DOHH2 (cell line): ENCODE results near the gene SLC22A1.

Experiments
- H3F3A ChIP-seq: fragments of 200-600 bp; sonication (generic), shearing (Covaris generic); 2 replicates; pipeline ENCODE4 v1.6.0; 2016; ENCODE audit warnings: antibody characterized with exemption, mild to moderate bottlenecking; ENCODE audit not compliant: control insufficient read depth, insufficient read depth
- H3K27ac ChIP-seq: fragments of 200-600 bp; sonication (generic); 2 replicates; pipeline ENCODE4 v1.5.1; 2014; ENCODE audit warnings: low read depth, mild to moderate bottlenecking, low read length, moderate library complexity
- H3K27me3 ChIP-seq: fragments of 200-600 bp; sonication (generic); 2 replicates; pipeline ENCODE4 v1.6.1; 2014; ENCODE audit warnings: mild to moderate bottlenecking, low read length, mixed read lengths; ENCODE audit not compliant: control insufficient read depth
- H3K36me3 ChIP-seq: fragments of 200-600 bp; sonication (generic); 2 replicates; pipeline ENCODE4 v1.6.1; 2014; ENCODE audit warnings: mild to moderate bottlenecking, low read length, moderate library complexity, mixed read lengths; ENCODE audit not compliant: control insufficient read depth
- H3K4me1 ChIP-seq: fragments of 200-600 bp; sonication (generic); 2 replicates; pipeline ENCODE4 v1.6.1; 2014; ENCODE audit warnings: mild to moderate bottlenecking, low read length, mixed read lengths; ENCODE audit not compliant: control insufficient read depth
- H3K4me2 ChIP-seq: fragments of 200-600 bp; sonication (generic); 2 replicates; pipeline ENCODE4 v1.6.0; 2014; ENCODE audit warnings: mild to moderate bottlenecking, low read length, moderate library complexity
- H3K4me3 ChIP-seq: fragments of 200-600 bp; sonication (generic); 2 replicates; pipeline ENCODE4 v1.5.1; 2014; ENCODE audit warnings: mild to moderate bottlenecking, low read length, mixed read lengths
- H3K79me2 ChIP-seq: fragments of 200-600 bp; sonication (generic); 2 replicates; pipeline ENCODE4 v1.6.1; 2014; ENCODE audit warnings: mild to moderate bottlenecking, low read length, mixed read lengths; ENCODE audit not compliant: control insufficient read depth
- H3K9me2 ChIP-seq: fragments of 200-600 bp; sonication (generic); replicated peaks from 2 replicates; pipeline ENCODE4 v1.6.1; 2014; ENCODE audit warnings: mild to moderate bottlenecking, low read length, mixed read lengths; ENCODE audit not compliant: control insufficient read depth
- H3K9me3 ChIP-seq: fragments of 200-600 bp; sonication (generic); 2 replicates; pipeline ENCODE4 v1.6.1; 2014; ENCODE audit warnings: antibody characterized with exemption, low read length, mixed read lengths; ENCODE audit not compliant: control insufficient read depth, insufficient read depth
- H4K20me1 ChIP-seq: fragments of 200-600 bp; sonication (generic); 2 replicates; pipeline ENCODE4 v1.6.0; 2014; ENCODE audit warnings: low read depth, mild to moderate bottlenecking, antibody characterized with exemption, low read length, moderate library complexity; ENCODE audit not compliant: control insufficient read depth, insufficient read depth
- CTCF ChIP-seq: fragments of 200-600 bp; sonication (generic); IDR thresholded peaks from one replicate; pipeline ENCODE4 v1.5.1; 2014; ENCODE audit warnings: antibody characterized with exemption, mild to moderate bottlenecking, low read depth, low read length; ENCODE audit not compliant: poor library complexity, severe bottlenecking
- EZH2phosphoT487 ChIP-seq: fragments of 200-600 bp; sonication (generic); IDR thresholded peaks from 2 replicates; pipeline ENCODE4 v1.6.1; 2017; ENCODE audit warnings: borderline replicate concordance, mild to moderate bottlenecking, antibody characterized with exemption, low read length, moderate library complexity, mixed read lengths

Gene SLC22A1

GRCh38 chr6:160103825-160104100, 17.9 kb upstream of the SLC22A1 start:
- Histone ChIP-seq H4K20me1 (no peaks in the 10 kb centered on the region), H3K4me3 (no peak overlapping the region), H3K27ac (no peak overlapping the region), H3K79me2 (no peaks in the 10 kb centered on the region), H3K36me3 (peaks cover 15% of the 10 kb centered on the region), H3K4me1 (no peaks in the 10 kb centered on the region), H3K27me3 (no peaks in the 10 kb centered on the region), H3K9me3 (no peaks in the 10 kb centered on the region), H3K4me2 (no peak overlapping the region), H3K9me2 (no peaks in the 10 kb centered on the region), H3F3A (no peaks in the 10 kb centered on the region)
- TF ChIP-seq EZH2phosphoT487 (no peak), CTCF (no peak)

GRCh38 chr6:160104821-160105517, 16.6 kb upstream of the SLC22A1 start:
- peaks cover 15% of the 10 kb centered on the region for H3K36me3 ChIP-seq
- no peaks in the 10 kb centered on the region for H3K27me3 ChIP-seq
- H3K9me3 ChIP-seq: no peaks in the 10 kb centered on the region
- H3K4me2 ChIP-seq: no peak overlapping the region
- H3K4me3 ChIP-seq: no peak overlapping the region
- H3K4me1 ChIP-seq: no peaks in the 10 kb centered on the region
- no peaks in the 10 kb centered on the region for H3F3A ChIP-seq
- TF ChIP-seq EZH2phosphoT487 (no peak), CTCF (no peak)
- H3K9me2 ChIP-seq: no peaks in the 10 kb centered on the region
- H3K79me2 ChIP-seq: no peaks in the 10 kb centered on the region
- H3K27ac ChIP-seq: no peak overlapping the region
- H4K20me1 ChIP-seq: no peaks in the 10 kb centered on the region

GRCh38 chr6:160106010-160106409, 15.6 kb upstream of the SLC22A1 start:
- Histone ChIP-seq H3K4me3 (no peak overlapping the region), H3F3A (no peaks in the 10 kb centered on the region), H3K9me3 (no peaks in the 10 kb centered on the region), H4K20me1 (no peaks in the 10 kb centered on the region), H3K4me1 (no peaks in the 10 kb centered on the region), H3K36me3 (peaks cover 15% of the 10 kb centered on the region), H3K9me2 (no peaks in the 10 kb centered on the region), H3K27me3 (no peaks in the 10 kb centered on the region), H3K4me2 (no peak overlapping the region), H3K27ac (no peak overlapping the region), H3K79me2 (no peaks in the 10 kb centered on the region)
- TF ChIP-seq EZH2phosphoT487 (no peak), CTCF (no peak)

GRCh38 chr6:160106701-160107100, 14.9 kb upstream of the SLC22A1 start:
- no peaks in the 10 kb centered on the region for H3K9me3 ChIP-seq
- TF ChIP-seq CTCF: no peak
- TF ChIP-seq EZH2phosphoT487: no peak
- no peak overlapping the region for H3K4me3 ChIP-seq
- no peaks in the 10 kb centered on the region for H3K27me3 ChIP-seq
- no peaks in the 10 kb centered on the region for H4K20me1 ChIP-seq
- no peaks in the 10 kb centered on the region for H3K4me1 ChIP-seq
- no peak overlapping the region for H3K4me2 ChIP-seq
- no peaks in the 10 kb centered on the region for H3K79me2 ChIP-seq
- H3K27ac ChIP-seq: no peak overlapping the region
- no peaks in the 10 kb centered on the region for H3F3A ChIP-seq
- H3K36me3 ChIP-seq: peaks cover 15% of the 10 kb centered on the region
- no peaks in the 10 kb centered on the region for H3K9me2 ChIP-seq
